Uterus (tissue), 4 donors: ENCODE results near the gene VAPA. TPM values are rescaled to one million over a fixed set of nuclear protein-coding genes. Genes with fewer than 3 reads are reported as not detected.

Experiments used
- DNase-seq, 2 donors: peaks; one replicate each; pipeline ENCODE4 v3.0.0-alpha.2; 2019 to 2020
- H3K27ac ChIP-seq, 2 donors: fragments of 200-600 bp; sonication (generic); 1 replicate in 1 of 2; 2 replicates in 1 of 2; pipeline ENCODE4 v1.5.1; 2016 to 2018
- H3K27me3 ChIP-seq, 2 donors: fragments of 200-600 bp; sonication (generic); one replicate each; pipeline ENCODE4 v1.5.1; 2018 to 2019; ENCODE audit warnings: control low read depth in 1 of 2
- H3K36me3 ChIP-seq, 2 donors: fragments of 200-600 bp; sonication (generic); one replicate each; pipeline ENCODE4 v1.5.1; 2019; ENCODE audit warnings: control low read depth in 1 of 2
- H3K4me1 ChIP-seq, 2 donors: fragments of 200-600 bp; sonication (generic); one replicate each; pipeline ENCODE4 v1.5.1; 2018 to 2019; ENCODE audit warnings: control low read depth in 1 of 2
- H3K4me3 ChIP-seq, 2 donors: fragments of 200-600 bp; sonication (generic); 1 replicate in 1 of 2; 2 replicates in 1 of 2; pipeline ENCODE4 v1.5.1; 2018 to 2019; ENCODE audit warnings: mild to moderate bottlenecking in 1 of 2
- H3K9me3 ChIP-seq, 2 donors: fragments of 200-600 bp; sonication (generic); one replicate each; pipeline ENCODE4 v1.5.1; 2019; ENCODE audit warnings: control low read depth in 1 of 2
- POLR2A ChIP-seq, 2 donors: fragments of 450-650 bp; IDR thresholded peaks; one replicate each; pipeline ENCODE4 v1.6.1; 2016; ENCODE audit warnings: antibody characterized with exemption in 2 of 2, mild to moderate bottlenecking in 1 of 2, moderate library complexity in 1 of 2
- intact Hi-C: fragments of 100-400 bp; cut with DNase I; formaldehyde crosslinking; loops from one replicate; pipeline ENCODE4 v1.15.1; 2023; ENCODE audit warnings: low total_unique reads
- total RNA-seq, 4 donors: library from RNA; depleted of rRNA in 3 of 4; stranded (reverse); fragments of >200 nt in 3 of 4; gene quantifications; one replicate each; pipeline versions ENCODE4 v1.1.0 to v1.2.4, GENCODE V29; 2014 to 2023
- TF ChIP-seq, protein P1 (sequence below), 4 experiments: fragments of 200-600 bp in 2 of 4; fragments of 450-650 bp in 2 of 4; sonication (generic) in 2 of 4; IDR thresholded peaks; one replicate each; pipeline ENCODE4 v1.5.1; 2016 to 2019; ENCODE audit warnings: antibody characterized with exemption in 4 of 4, mild to moderate bottlenecking in 2 of 4, moderate library complexity in 1 of 4
- donor health status: DM: yes; HTN: yes; CAD: no.

The VAPA gene
- total RNA-seq, 4 donors from 2014 or later: 119 to 253 (median 226) TPM

DNA sequence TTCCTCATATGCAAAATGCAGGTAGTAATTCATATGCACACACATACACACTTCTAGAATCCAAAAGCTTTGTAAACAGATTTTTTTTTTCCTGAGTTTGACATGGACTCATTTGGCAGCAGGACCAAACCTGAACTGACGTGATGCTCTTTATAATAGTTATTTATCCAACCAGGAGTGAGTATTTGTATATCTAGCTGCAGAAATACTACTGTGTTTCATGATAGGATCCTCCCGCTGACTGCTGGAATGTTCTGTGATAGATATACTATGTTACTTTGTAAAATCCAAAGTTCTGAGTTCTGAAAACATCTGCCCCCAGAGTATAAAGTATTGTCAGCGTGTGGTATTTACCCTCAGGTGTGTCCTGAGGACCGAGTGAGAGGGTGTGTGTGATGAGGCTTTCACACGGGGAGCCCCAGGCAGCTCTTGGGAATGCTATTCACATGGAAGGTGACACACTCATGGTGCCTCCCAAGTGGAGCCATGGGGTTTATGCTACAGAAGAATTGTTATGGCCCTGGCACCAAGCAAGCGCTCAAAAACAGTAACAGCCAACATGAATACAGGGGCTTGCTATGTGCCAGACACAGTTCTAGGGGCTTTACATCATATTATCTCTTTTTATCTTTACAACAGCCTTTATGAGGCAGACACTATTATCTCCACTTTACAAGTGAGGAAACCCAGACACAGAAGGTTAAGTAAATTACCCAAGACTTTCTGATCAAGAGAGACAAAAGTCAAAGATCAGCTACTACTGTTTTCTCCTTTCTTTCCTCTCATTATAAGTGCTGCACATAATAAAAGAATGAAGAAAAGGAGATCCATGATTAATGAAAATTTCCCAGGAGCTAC is 44.7 kb upstream of the VAPA start:
- Histone ChIP-seq H3K4me3 (no peak overlapping the region), H3K9me3 (no peaks in the 10 kb centered on the region), H3K27ac (peak overlapping the region; percentile 53 to 62), H3K27me3 (no peaks in the 10 kb centered on the region), H3K36me3 (no peaks in the 10 kb centered on the region), H3K4me1 (peaks cover 6 to 10% of the 10 kb centered on the region in 2 donors)
- intact Hi-C loops: no loop called here
- no peak for TF ChIP-seq POLR2A (IDR thresholded peaks at IDR 0.05)
- TF ChIP-seq, protein P1, sequence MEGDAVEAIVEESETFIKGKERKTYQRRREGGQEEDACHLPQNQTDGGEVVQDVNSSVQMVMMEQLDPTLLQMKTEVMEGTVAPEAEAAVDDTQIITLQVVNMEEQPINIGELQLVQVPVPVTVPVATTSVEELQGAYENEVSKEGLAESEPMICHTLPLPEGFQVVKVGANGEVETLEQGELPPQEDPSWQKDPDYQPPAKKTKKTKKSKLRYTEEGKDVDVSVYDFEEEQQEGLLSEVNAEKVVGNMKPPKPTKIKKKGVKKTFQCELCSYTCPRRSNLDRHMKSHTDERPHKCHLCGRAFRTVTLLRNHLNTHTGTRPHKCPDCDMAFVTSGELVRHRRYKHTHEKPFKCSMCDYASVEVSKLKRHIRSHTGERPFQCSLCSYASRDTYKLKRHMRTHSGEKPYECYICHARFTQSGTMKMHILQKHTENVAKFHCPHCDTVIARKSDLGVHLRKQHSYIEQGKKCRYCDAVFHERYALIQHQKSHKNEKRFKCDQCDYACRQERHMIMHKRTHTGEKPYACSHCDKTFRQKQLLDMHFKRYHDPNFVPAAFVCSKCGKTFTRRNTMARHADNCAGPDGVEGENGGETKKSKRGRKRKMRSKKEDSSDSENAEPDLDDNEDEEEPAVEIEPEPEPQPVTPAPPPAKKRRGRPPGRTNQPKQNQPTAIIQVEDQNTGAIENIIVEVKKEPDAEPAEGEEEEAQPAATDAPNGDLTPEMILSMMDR (IDR thresholded peaks at IDR 0.05): no peak
- no peak for DNase-seq

DNA sequence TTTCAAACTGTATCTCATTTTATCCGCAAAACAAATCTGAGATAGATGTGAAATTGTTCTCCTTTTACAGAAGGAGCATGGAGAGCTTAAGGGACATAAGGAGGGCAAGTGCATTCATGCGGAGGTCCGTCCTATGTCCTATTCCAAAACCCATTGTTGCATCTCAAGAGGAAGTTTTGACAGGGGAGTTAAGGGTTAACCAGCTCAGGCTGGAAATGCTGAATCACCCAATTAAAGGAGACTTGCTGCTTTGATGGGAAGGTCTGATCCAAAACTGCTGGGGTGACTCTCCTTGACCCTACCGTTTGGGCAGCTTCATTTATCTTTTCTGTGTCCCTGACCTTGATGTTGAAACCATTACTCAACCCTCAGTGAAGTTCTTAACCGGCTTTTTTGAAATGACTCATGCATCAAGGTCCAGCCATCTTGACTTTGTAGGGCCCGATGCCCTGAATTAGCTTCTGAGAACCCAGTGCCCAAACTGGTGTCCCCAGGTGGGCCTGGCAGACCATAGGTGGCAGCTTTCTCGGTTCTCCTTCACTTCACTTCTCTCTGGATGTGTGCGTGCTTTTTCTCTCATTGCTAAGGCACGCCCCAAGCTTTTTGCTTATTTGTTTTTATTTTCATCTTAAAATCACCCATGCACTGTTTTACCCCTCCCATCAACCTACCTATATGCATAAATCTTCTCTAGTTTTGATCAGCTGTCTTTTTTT is 43.9 kb upstream of the VAPA start:
- no peak overlapping the region for H3K4me3 ChIP-seq
- H3K4me1 ChIP-seq: peaks cover 6 to 10% of the 10 kb centered on the region in 2 donors
- H3K27me3 ChIP-seq: no peaks in the 10 kb centered on the region
- TF ChIP-seq, protein P1 (IDR thresholded peaks at IDR 0.05): no peak
- no peak for TF ChIP-seq POLR2A (IDR thresholded peaks at IDR 0.05)
- peak overlapping the region; percentile 53 to 62 for H3K27ac ChIP-seq
- DNase-seq: peak; percentile 42 to 75
- intact Hi-C loops: no loop called here
- H3K9me3 ChIP-seq: no peaks in the 10 kb centered on the region
- H3K36me3 ChIP-seq: no peaks in the 10 kb centered on the region

DNA sequence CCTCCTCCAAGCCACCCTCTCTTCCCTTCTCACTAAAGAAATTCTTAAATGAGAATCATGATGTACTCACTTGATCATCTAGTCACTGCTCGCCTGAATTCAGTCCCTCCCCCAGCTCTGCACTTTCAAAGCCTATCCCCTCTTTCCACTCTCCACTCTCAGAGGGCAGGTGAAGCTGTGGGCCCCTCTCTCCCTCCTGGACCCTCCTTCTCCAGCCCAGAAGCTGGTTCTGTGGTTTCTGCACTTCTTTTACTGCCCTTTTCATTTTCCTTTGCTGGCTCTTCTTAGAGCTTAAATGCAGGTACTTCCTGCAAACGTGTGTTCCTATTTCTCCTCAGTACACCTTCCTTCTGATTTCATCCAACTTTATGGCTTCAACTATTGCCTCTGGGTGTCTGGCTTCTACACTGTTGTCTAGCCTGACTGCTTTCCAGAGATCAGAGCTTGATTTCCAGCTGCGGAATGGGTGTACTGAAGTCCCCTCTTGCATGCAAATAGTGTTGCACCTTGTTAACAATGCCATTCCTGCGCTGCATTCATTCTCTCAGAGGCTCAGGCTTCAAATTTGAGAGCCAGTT is 43.3 kb upstream of the VAPA start:
- Histone ChIP-seq H3K9me3 (no peaks in the 10 kb centered on the region), H3K27ac (peak overlapping the region; percentile 53 to 62), H3K36me3 (no peaks in the 10 kb centered on the region), H3K4me1 (peaks cover 6 to 10% of the 10 kb centered on the region in 2 donors), H3K4me3 (no peak overlapping the region), H3K27me3 (no peaks in the 10 kb centered on the region)
- intact Hi-C loops: no loop called here
- TF ChIP-seq, protein P1 (IDR thresholded peaks at IDR 0.05): no peak
- no peak for TF ChIP-seq POLR2A (IDR thresholded peaks at IDR 0.05)
- no peak for DNase-seq

DNA sequence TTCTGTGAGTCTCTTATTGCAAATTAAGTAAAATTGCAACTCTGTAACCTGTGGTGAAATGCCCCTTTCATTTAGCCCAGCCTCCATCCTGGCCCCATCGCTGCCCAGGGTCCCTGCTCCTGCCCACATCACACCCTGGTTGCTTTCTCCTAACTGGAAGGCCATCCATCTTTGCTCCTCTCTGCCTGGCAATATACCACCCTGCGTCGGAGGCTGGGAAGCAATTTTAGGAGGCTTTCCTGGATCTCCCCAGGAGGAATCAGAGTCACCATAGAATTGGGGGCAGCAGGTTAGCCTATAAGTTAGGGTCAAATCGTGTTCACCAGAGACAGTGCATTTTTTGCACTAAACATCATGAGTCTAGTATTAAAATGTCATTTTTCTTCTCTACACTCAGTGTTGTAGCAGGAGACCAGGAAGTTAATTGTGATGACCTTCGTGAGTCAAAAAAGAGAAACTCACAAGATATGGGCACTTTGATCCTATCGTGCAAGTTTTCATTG is 42.5 kb upstream of the VAPA start:
- no peak for TF ChIP-seq POLR2A (IDR thresholded peaks at IDR 0.05)
- TF ChIP-seq, protein P1 (IDR thresholded peaks at IDR 0.05): no peak

More for the DNA sequence above, 42.5 kb upstream of the VAPA start:
- H3K4me3 ChIP-seq: no peak overlapping the region
- H3K4me1 ChIP-seq: peaks cover 6 to 10% of the 10 kb centered on the region in 2 donors
- H3K27ac ChIP-seq: no peak overlapping the region
- no peak for DNase-seq
- no peaks in the 10 kb centered on the region for H3K9me3 ChIP-seq
- intact Hi-C loops: no loop called here
- no peaks in the 10 kb centered on the region for H3K36me3 ChIP-seq
- H3K27me3 ChIP-seq: no peaks in the 10 kb centered on the region
